LNCaP clone FGC (cell line): ENCODE data around the gene STK10.

ENCODE experiments used
- DNase-seq: peaks from one replicate; pipeline ENCODE4 v3.0.0-alpha.2; 2011; ENCODE audit warnings: low read depth
- H3K4me3 ChIP-seq: 2 replicates; pipeline ENCODE4 v1.5.1; 2011; ENCODE audit warnings: mild to moderate bottlenecking, low read depth, low read length, control low read depth
- CTCF ChIP-seq: IDR thresholded peaks from 2 replicates; pipeline ENCODE4 v1.5.1; 2012; ENCODE audit warnings: mild to moderate bottlenecking; ENCODE audit not compliant: control insufficient read depth, insufficient read depth; ENCODE audit errors: extremely low read depth

STK10 gene

GRCh38 chr5:172146748-172147092 is 41.3 kb downstream of the STK10 start:
- no peak overlapping the region for H3K4me3 ChIP-seq
- DNase-seq, result no peak
- no peak for TF ChIP-seq CTCF

GRCh38 chr5:172145870-172146747 is 41.9 kb downstream of the STK10 start:
- no peak for TF ChIP-seq CTCF
- no peak overlapping the region for H3K4me3 ChIP-seq
- no peak for DNase-seq

- H3K4me3 ChIP-seq, result no peak overlapping the region
- DNase-seq, result no peak
- TF ChIP-seq CTCF, result no peak
Measured at GRCh38 chr5:172144931-172145869, 42.8 kb downstream of the STK10 start.

- H3K4me3 ChIP-seq, result no peak overlapping the region
- TF ChIP-seq CTCF, result no peak
- no peak for DNase-seq
Measured at GRCh38 chr5:172144291-172144815, 43.7 kb downstream of the STK10 start.

- no peak for TF ChIP-seq CTCF
- H3K4me3 ChIP-seq, result no peak overlapping the region
- DNase-seq, result no peak
Measured at GRCh38 chr5:172143875-172144274, 44.1 kb downstream of the STK10 start.

GRCh38 chr5:172142709-172143215 is 45.3 kb downstream of the STK10 start:
- DNase-seq, result no peak
- H3K4me3 ChIP-seq, result no peak overlapping the region
- TF ChIP-seq CTCF, result no peak
